GM23338 (cell line): ENCODE data around the gene PTMA. TPM values are rescaled to one million over a fixed set of nuclear protein-coding genes. Genes with fewer than 3 reads are reported as not detected.

ENCODE experiments used
- ATAC-seq: fragments of 200-7000 bp; cut with Tn5 transposase; 3 replicates; pipeline ENCODE4 v1.9.1; 2020
- DNase-seq: peaks from one replicate; pipeline ENCODE4 v3.0.0-alpha.2; 2015; ENCODE audit warnings: low spot score
- H2AFZ ChIP-seq: fragments of 200-600 bp; sonication (generic); 2 replicates; pipeline ENCODE4 v1.8.0; 2016; ENCODE audit warnings: antibody characterized with exemption, mild to moderate bottlenecking, moderate library complexity
- H3F3A ChIP-seq: fragments of 200-600 bp; sonication (generic); replicated peaks from 2 replicates; pipeline ENCODE4 v1.8.0; 2017; ENCODE audit warnings: antibody characterized with exemption, mixed run types, low read depth
- H3K27ac ChIP-seq: fragments of 200-600 bp; sonication (generic); 2 replicates; pipeline ENCODE4 v1.6.1; 2016; ENCODE audit warnings: low read depth
- H3K27me3 ChIP-seq: fragments of 200-600 bp; sonication (generic); 2 replicates; pipeline ENCODE4 v1.8.0; 2016; ENCODE audit warnings: mild to moderate bottlenecking, mixed run types, moderate library complexity; ENCODE audit not compliant: insufficient read depth
- H3K36me3 ChIP-seq: fragments of 200-600 bp; sonication (generic); 2 replicates; pipeline ENCODE4 v1.8.0; 2016; ENCODE audit warnings: mild to moderate bottlenecking; ENCODE audit not compliant: insufficient read depth
- H3K4me1 ChIP-seq: fragments of 200-600 bp; sonication (generic); 2 replicates; pipeline ENCODE4 v1.8.0; 2016; ENCODE audit warnings: mild to moderate bottlenecking, moderate library complexity; ENCODE audit not compliant: insufficient read depth
- H3K4me2 ChIP-seq: fragments of 200-600 bp; sonication (generic); 2 replicates; pipeline ENCODE4 v1.7.1; 2017; ENCODE audit warnings: mixed run types
- H3K4me3 ChIP-seq: fragments of 200-600 bp; sonication (generic); 2 replicates; pipeline ENCODE4 v1.6.1; 2016; ENCODE audit warnings: mixed run types
- H3K79me2 ChIP-seq: fragments of 200-600 bp; sonication (generic); replicated peaks from 2 replicates; pipeline ENCODE4 v1.8.0; 2017; ENCODE audit warnings: mild to moderate bottlenecking; ENCODE audit not compliant: insufficient read depth
- H3K9me2 ChIP-seq: fragments of 200-600 bp; sonication (generic); 2 replicates; pipeline ENCODE4 v1.8.0; 2017; ENCODE audit not compliant: insufficient read depth
- H4K20me1 ChIP-seq: fragments of 200-600 bp; sonication (generic); replicated peaks from 2 replicates; pipeline ENCODE4 v1.8.0; 2017; ENCODE audit warnings: mild to moderate bottlenecking; ENCODE audit not compliant: insufficient read depth
- H3K27ac Mint-ChIP-seq: 2 replicates; pipeline ENCODE4 v1.8.0; 2020; ENCODE audit warnings: inconsistent platforms, mild to moderate bottlenecking, moderate library complexity, mixed read lengths
- H3K27me3 Mint-ChIP-seq: 3 replicates; pipeline ENCODE4 v1.8.0; 2022; ENCODE audit warnings: low read depth, mild to moderate bottlenecking, moderate library complexity, mixed read lengths, inconsistent platforms; ENCODE audit not compliant: insufficient read depth, poor library complexity
- H3K36me3 Mint-ChIP-seq: 3 replicates; pipeline ENCODE4 v1.8.0; 2021; ENCODE audit warnings: low read depth, mild to moderate bottlenecking, inconsistent platforms, moderate library complexity, mixed read lengths
- H3K4me1 Mint-ChIP-seq: 3 replicates; pipeline ENCODE4 v1.8.0; 2020; ENCODE audit warnings: mild to moderate bottlenecking, inconsistent platforms, mixed read lengths
- H3K4me3 Mint-ChIP-seq: 3 replicates; pipeline ENCODE4 v1.8.0; 2021; ENCODE audit warnings: moderate library complexity, mild to moderate bottlenecking, inconsistent platforms, mixed read lengths
- H3K9me3 Mint-ChIP-seq: 3 replicates; pipeline ENCODE4 v1.8.0; 2020; ENCODE audit warnings: moderate library complexity, mild to moderate bottlenecking, inconsistent platforms, mixed read lengths
- EZH2 ChIP-seq: fragments of 200-600 bp; sonication (generic); IDR thresholded peaks from one replicate; pipeline ENCODE4 v1.8.0; 2017; ENCODE audit warnings: antibody characterized with exemption, mild to moderate bottlenecking, low read depth; ENCODE audit not compliant: unreplicated experiment
- EZH2phosphoT487 ChIP-seq: fragments of 200-600 bp; sonication (generic); IDR thresholded peaks from one replicate; pipeline ENCODE4 v1.8.1; 2018; ENCODE audit warnings: antibody characterized with exemption; ENCODE audit not compliant: unreplicated experiment
- NANOG ChIP-seq: IDR thresholded peaks from 2 replicates; pipeline ENCODE4 v1.6.1; 2016; ENCODE audit warnings: antibody characterized with exemption, borderline replicate concordance
- POLR2AphosphoS5 ChIP-seq: IDR thresholded peaks from 2 replicates; pipeline ENCODE4 v1.6.1; 2016; ENCODE audit warnings: antibody characterized with exemption, low read depth
- ZNF114 ChIP-seq: fragments of 250-450 bp; sonication (Bioruptor Pico); IDR thresholded peaks from 2 replicates; pipeline ENCODE4 v1.5.0; 2020; ENCODE audit warnings: mild to moderate bottlenecking, moderate library complexity
- polyA plus RNA-seq: library from polyadenylated mRNA; unstranded; fragments of >200 nt; fragmentation: Nextera tagmentation; extraction: Ambion mirVana; gene quantifications from 2 replicates; pipeline ENCODE4 v1.2.1, GENCODE V29; 2016
- total RNA-seq: library from RNA; depleted of rRNA; stranded (reverse); fragments of >200 nt; shearing (Covaris generic); gene quantifications from 2 replicates; pipeline ENCODE4 v1.2.3, GENCODE V29; 2014
- TF ChIP-seq, protein P1 (sequence below): IDR thresholded peaks from 2 replicates; pipeline ENCODE4 v1.6.1; 2016; ENCODE audit warnings: antibody characterized with exemption
- TF ChIP-seq, protein P2 (sequence below), 2 experiments: fragments of 200-600 bp in 1 of 2; sonication (generic) in 1 of 2; conservative IDR thresholded peaks; 2 replicates each; pipeline versions ENCODE4 v1.5.1 to v1.6.1; 2016 to 2017; ENCODE audit warnings: antibody characterized with exemption in 2 of 2, low read depth in 2 of 2, mild to moderate bottlenecking in 2 of 2, moderate library complexity in 1 of 2

Gene PTMA
- total and polyA plus RNA-seq, 2 experiments from 2014 or later = 1,861 to 8,990 TPM

DNA sequence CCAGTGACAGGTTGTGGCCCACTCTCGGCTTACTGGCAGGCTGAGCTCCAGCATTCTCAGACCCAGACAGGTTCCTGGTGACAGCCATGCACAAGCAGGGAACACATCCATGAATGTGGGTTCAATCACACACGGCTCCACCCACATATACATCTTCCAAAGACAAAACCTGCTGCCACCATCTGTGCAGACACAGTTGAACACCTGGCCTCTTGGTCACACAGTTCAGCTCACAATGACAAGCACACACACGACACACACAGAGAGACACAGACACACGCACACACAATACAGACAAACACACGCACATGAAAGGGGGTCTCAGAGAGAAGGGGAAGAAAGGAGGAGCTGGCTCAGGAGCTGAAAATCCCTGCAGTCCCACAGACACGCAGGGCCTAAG, 32.1 kb upstream of the PTMA start:
- Mint-ChIP-seq H3K27ac (no peak overlapping the region), H3K4me3 (no peak overlapping the region)
- no peak for DNase-seq

GRCh38 chr2:231677632-231678104, 30.7 kb upstream of the PTMA start:
- Mint-ChIP-seq H3K36me3 (no peaks in the 10 kb centered on the region; the same call in 2 of the 3 replicates), H3K27ac (0 out of 2 replicates have a peak overlapping the region, but pooled peaks have one; percentile 8), H3K4me1 (peaks cover 40% of the 10 kb centered on the region), H3K9me3 (no peaks in the 10 kb centered on the region; the same call in 2 of the 3 replicates), H3K27me3 (peaks cover 29% of the 10 kb centered on the region), H3K4me3 (no peak overlapping the region)
- TF ChIP-seq EZH2 (no peak), POLR2AphosphoS5 (no peak)
- TF ChIP-seq, protein P1, sequence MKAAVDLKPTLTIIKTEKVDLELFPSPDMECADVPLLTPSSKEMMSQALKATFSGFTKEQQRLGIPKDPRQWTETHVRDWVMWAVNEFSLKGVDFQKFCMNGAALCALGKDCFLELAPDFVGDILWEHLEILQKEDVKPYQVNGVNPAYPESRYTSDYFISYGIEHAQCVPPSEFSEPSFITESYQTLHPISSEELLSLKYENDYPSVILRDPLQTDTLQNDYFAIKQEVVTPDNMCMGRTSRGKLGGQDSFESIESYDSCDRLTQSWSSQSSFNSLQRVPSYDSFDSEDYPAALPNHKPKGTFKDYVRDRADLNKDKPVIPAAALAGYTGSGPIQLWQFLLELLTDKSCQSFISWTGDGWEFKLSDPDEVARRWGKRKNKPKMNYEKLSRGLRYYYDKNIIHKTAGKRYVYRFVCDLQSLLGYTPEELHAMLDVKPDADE = no peak
- TF ChIP-seq, protein P2, sequence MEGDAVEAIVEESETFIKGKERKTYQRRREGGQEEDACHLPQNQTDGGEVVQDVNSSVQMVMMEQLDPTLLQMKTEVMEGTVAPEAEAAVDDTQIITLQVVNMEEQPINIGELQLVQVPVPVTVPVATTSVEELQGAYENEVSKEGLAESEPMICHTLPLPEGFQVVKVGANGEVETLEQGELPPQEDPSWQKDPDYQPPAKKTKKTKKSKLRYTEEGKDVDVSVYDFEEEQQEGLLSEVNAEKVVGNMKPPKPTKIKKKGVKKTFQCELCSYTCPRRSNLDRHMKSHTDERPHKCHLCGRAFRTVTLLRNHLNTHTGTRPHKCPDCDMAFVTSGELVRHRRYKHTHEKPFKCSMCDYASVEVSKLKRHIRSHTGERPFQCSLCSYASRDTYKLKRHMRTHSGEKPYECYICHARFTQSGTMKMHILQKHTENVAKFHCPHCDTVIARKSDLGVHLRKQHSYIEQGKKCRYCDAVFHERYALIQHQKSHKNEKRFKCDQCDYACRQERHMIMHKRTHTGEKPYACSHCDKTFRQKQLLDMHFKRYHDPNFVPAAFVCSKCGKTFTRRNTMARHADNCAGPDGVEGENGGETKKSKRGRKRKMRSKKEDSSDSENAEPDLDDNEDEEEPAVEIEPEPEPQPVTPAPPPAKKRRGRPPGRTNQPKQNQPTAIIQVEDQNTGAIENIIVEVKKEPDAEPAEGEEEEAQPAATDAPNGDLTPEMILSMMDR (conservative IDR thresholded peaks at IDR 0.05; ENCODE audit: low read depth in 2 of 2) = peak; percentile 98
- no peak for ATAC-seq
- H3K36me3 ChIP-seq = no peaks in the 10 kb centered on the region
- H4K20me1 ChIP-seq = no peaks in the 10 kb centered on the region
- H2AFZ ChIP-seq = no peak overlapping the region
- no peaks in the 10 kb centered on the region; the same call in 1 of the 2 replicates for H3K79me2 ChIP-seq
- H3F3A ChIP-seq = peaks cover 45% of the 10 kb centered on the region
- no peak overlapping the region for H3K27ac ChIP-seq
- peaks cover 41% of the 10 kb centered on the region for H3K4me1 ChIP-seq
- H3K27me3 ChIP-seq = no peaks in the 10 kb centered on the region
- H3K4me2 ChIP-seq = no peak overlapping the region
- peak; percentile 94 for DNase-seq
- H3K4me3 ChIP-seq = no peak overlapping the region
- H3K9me2 ChIP-seq = no peaks in the 10 kb centered on the region

More for the DNA sequence above, 32.1 kb upstream of the PTMA start:
- Histone ChIP-seq H3K4me2 (no peak overlapping the region), H3K4me1 (peaks cover 42% of the 10 kb centered on the region), H4K20me1 (no peaks in the 10 kb centered on the region), H3K9me2 (no peaks in the 10 kb centered on the region), H3K4me3 (no peak overlapping the region), H3K79me2 (no peaks in the 10 kb centered on the region; the same call in 1 of the 2 replicates), H3F3A (peaks cover 47% of the 10 kb centered on the region), H3K27me3 (no peaks in the 10 kb centered on the region), H2AFZ (no peak overlapping the region), H3K36me3 (no peaks in the 10 kb centered on the region), H3K27ac (no peak overlapping the region)
- peaks cover 40% of the 10 kb centered on the region for H3K4me1 Mint-ChIP-seq
- H3K36me3 Mint-ChIP-seq = no peaks in the 10 kb centered on the region
- TF ChIP-seq ZNF114 (CRISPR knock-in tag) (no peak), EZH2phosphoT487 (no peak), NANOG (no peak)
- TF ChIP-seq, protein P1 = no peak
- TF ChIP-seq, protein P2 (conservative IDR thresholded peaks at IDR 0.05; ENCODE audit: low read depth in 2 of 2) = no peak
- peaks cover 31% of the 10 kb centered on the region for H3K27me3 Mint-ChIP-seq
- no peaks in the 10 kb centered on the region; the same call in 2 of the 3 replicates for H3K9me3 Mint-ChIP-seq
- ATAC-seq = no peak
